HG03066 (cell line): Measurements from ENCODE around the gene TRNT1.

Source experiments
- ATAC-seq: cut with Tn5 transposase; IDR thresholded peaks from one replicate; pipeline ENCODE4 v1.9.1; 2021; ENCODE audit warnings: low read depth; ENCODE audit not compliant: unreplicated experiment

Gene TRNT1

GRCh38 chr3:3110299-3110630 is 16.5 kb upstream of the TRNT1 start, which contains the start of gene IL5RA:
TSS of gene IL5RA (minus strand) at chr3:3110374. CDS start at chr3:3104984, 5,390 bp downstream.
- no peak for ATAC-seq

- ATAC-seq = no peak
Observed at GRCh38 chr3:3110749-3111361, 15.9 kb upstream of the TRNT1 start.

GRCh38 chr3:3113042-3113709 is 13.6 kb upstream of the TRNT1 start:
- ATAC-seq = no peak

GRCh38 chr3:3117651-3118050 is 9.1 kb upstream of the TRNT1 start:
- ATAC-seq = no peak

GRCh38 chr3:3119393-3119851 is 7.3 kb upstream of the TRNT1 start:
- ATAC-seq = no peak

GRCh38 chr3:3125977-3126376 is 763 bp upstream of the TRNT1 start:
- ATAC-seq = no peak

- ATAC-seq = no peak
Observed at GRCh38 chr3:3127432-3128010, 781 bp downstream of the TRNT1 start.

GRCh38 chr3:3129579-3129978 is 2.8 kb downstream of the TRNT1 start:
- no peak for ATAC-seq

- ATAC-seq = no peak
Observed at GRCh38 chr3:3133500-3133899, 6.8 kb downstream of the TRNT1 start.

GRCh38 chr3:3134750-3135448 is 8.2 kb downstream of the TRNT1 start:
- ATAC-seq = no peak

GRCh38 chr3:3137526-3137925 is 10.8 kb downstream of the TRNT1 start:
- no peak for ATAC-seq

GRCh38 chr3:3141939-3142338 is 15.2 kb downstream of the TRNT1 start:
- no peak for ATAC-seq

GRCh38 chr3:3145831-3146230 is 19.1 kb downstream of the TRNT1 start:
- no peak for ATAC-seq

GRCh38 chr3:3149560-3149959 is 22.8 kb downstream of the TRNT1 start:
- ATAC-seq = no peak

GRCh38 chr3:3151513-3151912 is 24.8 kb downstream of the TRNT1 start:
- no peak for ATAC-seq

GRCh38 chr3:3154879-3155610 is 28.3 kb downstream of the TRNT1 start:
- ATAC-seq = no peak

- no peak for ATAC-seq
Observed at GRCh38 chr3:3157484-3157883, 30.7 kb downstream of the TRNT1 start.

GRCh38 chr3:3160826-3161225 is 34.1 kb downstream of the TRNT1 start:
- ATAC-seq = no peak

GRCh38 chr3:3165241-3165640 is 38.5 kb downstream of the TRNT1 start:
- ATAC-seq = no peak

GRCh38 chr3:3165650-3166049 is 38.9 kb downstream of the TRNT1 start:
- no peak for ATAC-seq

- ATAC-seq = no peak
Observed at GRCh38 chr3:3170998-3171397, 44.3 kb downstream of the TRNT1 start.
